HG02943 (cell line): ENCODE results near the gene GNB1.
"Not testable (repeated sequence)": the region's sequence is repeated elsewhere in the genome, so short reads cannot be mapped to it uniquely, and the experiment has no call there.

Experiments used
- ATAC-seq: cut with Tn5 transposase; IDR thresholded peaks from one replicate; pipeline ENCODE4 v1.9.1; 2021; ENCODE audit warnings: mild to moderate bottlenecking, low read depth, moderate library complexity; ENCODE audit not compliant: unreplicated experiment

Gene GNB1

GRCh38 chr1:1861761-1862310 is 29.1 kb downstream of the GNB1 start:
- ATAC-seq: not testable (repeated sequence)

GRCh38 chr1:1861339-1861730 is 29.6 kb downstream of the GNB1 start:
- ATAC-seq: no peak

GRCh38 chr1:1859970-1860697 is 30.8 kb downstream of the GNB1 start:
- ATAC-seq: not testable (repeated sequence)

GRCh38 chr1:1858382-1859086 is 32.4 kb downstream of the GNB1 start:
- ATAC-seq: no peak

GRCh38 chr1:1857096-1857703 is 33.7 kb downstream of the GNB1 start:
- ATAC-seq: no peak

GRCh38 chr1:1856161-1856560 is 34.7 kb downstream of the GNB1 start:
- not testable (repeated sequence) for ATAC-seq

GRCh38 chr1:1853593-1854257 is 37.2 kb downstream of the GNB1 start:
- no peak for ATAC-seq

- ATAC-seq: no peak
Observed at GRCh38 chr1:1852619-1853414, 38.1 kb downstream of the GNB1 start.

GRCh38 chr1:1847890-1848289 is 43.0 kb downstream of the GNB1 start:
- no peak for ATAC-seq

GRCh38 chr1:1847061-1847850 is 43.6 kb downstream of the GNB1 start:
- no peak for ATAC-seq

GRCh38 chr1:1846386-1846918 is 44.4 kb downstream of the GNB1 start:
- ATAC-seq: no peak

- no peak for ATAC-seq
Observed at GRCh38 chr1:1842360-1843146, 48.3 kb downstream of the GNB1 start.

GRCh38 chr1:1841575-1841995 is 49.3 kb downstream of the GNB1 start:
- no peak for ATAC-seq

GRCh38 chr1:1839311-1839965 is 51.4 kb downstream of the GNB1 start:
- ATAC-seq: no peak

- ATAC-seq: no peak
Observed at GRCh38 chr1:1836119-1836518, 54.8 kb downstream of the GNB1 start.

GRCh38 chr1:1835546-1835945 is 55.3 kb downstream of the GNB1 start:
- ATAC-seq: no peak

- no peak for ATAC-seq
Observed at GRCh38 chr1:1833916-1834325, 57.0 kb downstream of the GNB1 start.

GRCh38 chr1:1833456-1833855 is 57.4 kb downstream of the GNB1 start:
- ATAC-seq: no peak
